ENCODE data around the gene CLCN2.
A peak's percentile ranks its signal among the peaks of the same experiment; 100 is the strongest.
"Not testable (repeated sequence)": the region's sequence is repeated elsewhere in the genome, so short reads cannot be mapped to it uniquely, and the experiment has no call there.

Gene CLCN2

GRCh38 chr3:184345317-184346144 lies 15.9 kb downstream of the CLCN2 start:
- peak; percentile 90 for DNase-seq (ENCODE audit: low read depth, low spot score)

- DNase-seq (ENCODE audit: low read depth, low spot score), result no peak
Measured at GRCh38 chr3:184344579-184345316, 16.7 kb downstream of the CLCN2 start.

DNA sequence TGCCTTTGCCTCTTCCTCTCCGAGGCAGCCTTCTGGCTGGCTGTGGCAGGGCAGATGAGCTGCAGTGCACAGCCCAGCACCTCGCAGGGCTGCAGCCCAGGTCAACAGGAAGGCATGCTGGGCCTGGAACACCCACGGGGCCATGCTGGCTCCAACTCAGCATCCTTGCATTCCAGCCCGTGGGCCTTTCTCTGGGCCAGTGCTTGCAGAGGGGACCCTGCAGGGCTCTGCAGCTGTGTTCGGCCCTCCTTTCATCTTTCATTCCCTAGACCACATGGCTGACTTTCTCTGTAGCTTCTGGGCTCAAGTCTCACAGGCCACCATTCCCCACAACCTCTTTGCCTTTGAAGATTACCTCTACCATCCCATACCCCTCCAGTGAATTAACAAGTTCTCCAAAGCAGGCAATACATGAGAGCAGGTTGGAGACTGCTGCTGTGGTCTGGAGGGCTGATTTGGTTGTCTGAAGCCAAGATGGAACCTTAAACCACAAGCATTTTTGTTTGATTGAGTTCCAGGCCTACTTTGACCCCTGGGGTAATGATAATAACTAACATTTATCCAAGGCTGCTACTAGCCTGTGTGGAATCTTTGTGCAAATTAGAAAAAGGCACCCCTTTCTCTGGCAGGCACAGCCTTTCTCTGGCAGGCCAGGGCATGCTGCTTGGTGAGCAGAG lies 18.1 kb downstream of the CLCN2 start:
- DNase-seq (ENCODE audit: low read depth, low spot score), result no peak

DNA sequence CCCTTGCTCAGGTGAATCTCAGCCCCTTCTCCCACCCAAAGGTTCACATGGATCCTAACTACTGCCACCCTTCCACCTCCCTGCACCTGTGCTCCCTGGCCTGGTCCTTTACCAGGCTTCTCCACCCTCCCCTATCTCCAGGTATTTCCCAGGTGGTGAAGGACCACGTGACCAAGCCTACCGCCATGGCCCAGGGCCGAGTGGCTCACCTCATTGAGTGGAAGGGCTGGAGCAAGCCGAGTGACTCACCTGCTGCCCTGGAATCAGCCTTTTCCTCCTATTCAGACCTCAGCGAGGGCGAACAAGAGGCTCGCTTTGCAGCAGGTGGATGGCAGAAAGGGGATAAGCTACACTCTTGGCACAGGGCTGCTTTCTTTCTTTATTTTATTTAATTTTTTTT lies 19.5 kb downstream of the CLCN2 start:
- no peak for DNase-seq (ENCODE audit: low read depth, low spot score)

DNA sequence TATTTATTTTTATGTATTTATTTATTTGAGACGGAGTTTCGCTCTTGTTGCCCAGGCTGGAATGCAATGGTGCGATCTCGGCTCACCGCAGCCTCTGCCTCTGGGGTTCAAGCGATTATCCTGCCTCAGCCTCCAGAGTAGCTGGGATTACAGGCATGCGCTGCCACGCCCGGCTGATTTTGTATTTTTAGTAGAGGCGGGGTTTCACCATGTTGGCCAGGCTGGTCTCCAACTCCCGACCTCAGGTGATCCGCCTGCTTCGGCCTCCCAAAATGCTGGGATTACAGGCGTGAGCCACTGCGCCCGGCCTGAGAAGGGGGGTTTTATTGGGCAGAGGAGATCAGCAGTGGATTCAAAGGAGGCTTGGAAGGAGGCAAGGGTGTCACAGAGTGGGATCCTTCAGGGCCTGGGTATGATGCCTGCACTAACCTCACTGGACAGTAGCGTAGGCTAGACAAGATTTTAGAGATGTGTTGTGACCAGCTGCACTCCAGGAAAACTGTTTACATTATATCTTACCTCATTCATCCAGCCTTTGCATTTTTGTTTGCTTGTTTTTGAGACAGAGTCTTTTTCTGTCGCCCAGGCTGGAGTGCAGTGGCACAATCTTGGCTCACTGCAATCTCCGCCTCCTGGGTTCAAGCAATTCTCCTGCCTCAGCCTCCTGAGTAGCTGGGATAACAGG lies 21.8 kb downstream of the CLCN2 start:
- DNase-seq (ENCODE audit: low read depth, low spot score), result not testable (repeated sequence)

DNA sequence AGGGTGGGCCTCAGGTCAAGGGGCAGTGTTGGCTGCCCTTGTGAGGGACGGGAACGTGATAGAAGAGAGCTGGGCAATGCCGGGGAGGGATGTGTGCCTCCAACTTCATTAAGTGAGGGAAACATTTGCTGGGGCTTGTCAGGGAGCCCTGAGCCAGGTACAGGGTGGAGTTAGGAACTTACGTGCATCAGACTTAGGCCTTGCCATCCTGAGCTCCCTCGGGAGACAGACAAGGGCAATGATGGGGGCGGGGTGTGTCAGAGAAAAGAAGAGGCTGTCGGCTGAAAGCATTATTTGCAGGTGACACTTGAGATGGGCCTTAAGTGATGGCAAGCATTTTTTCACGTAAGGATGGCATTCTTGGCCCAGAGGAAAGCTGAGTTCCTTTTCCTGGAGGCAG lies 22.4 kb downstream of the CLCN2 start:
- no peak for DNase-seq (ENCODE audit: low read depth, low spot score)

GRCh38 chr3:184338511-184338945 lies 22.9 kb downstream of the CLCN2 start:
- DNase-seq (ENCODE audit: low read depth, low spot score), result peak; percentile 94

DNA sequence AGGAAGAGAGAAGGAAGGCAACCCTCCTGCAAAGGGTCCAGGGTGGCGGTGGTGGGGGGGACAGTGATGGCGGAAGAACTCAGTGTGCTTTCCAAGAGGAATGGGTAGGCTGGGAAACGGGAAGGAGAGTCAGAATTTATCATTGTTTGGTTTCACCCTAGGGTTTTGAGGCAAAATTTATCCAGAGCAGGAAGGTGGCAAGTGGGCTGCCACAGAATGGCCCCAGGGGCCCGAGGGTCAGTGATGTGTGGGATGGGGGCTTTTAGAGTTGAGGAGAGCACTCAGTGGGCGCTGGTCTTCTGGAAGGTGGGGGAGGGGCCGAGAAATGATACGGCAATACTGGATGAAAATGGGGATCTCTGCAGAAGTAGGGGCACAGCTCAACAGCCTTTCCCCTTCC lies 23.4 kb downstream of the CLCN2 start:
- no peak for DNase-seq (ENCODE audit: low read depth, low spot score)

DNA sequence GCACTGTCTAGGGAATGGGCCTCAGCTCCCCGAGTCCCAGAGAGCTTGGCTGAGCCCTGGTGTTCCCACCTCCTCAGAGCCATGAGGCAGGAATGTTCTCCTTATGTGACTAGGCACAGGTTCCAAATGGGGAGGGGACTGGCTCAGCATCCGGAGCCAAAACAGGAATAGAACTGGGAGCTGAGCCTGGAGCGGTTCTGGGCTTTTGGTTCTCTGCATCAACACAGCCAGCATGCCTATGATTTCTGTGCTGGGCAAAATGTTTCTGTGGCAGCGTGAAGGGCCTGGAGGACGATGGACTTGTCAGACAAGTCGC lies 24.0 kb downstream of the CLCN2 start, which contains the start of gene FAM131A:
FAM131A (plus strand) TSS at position 202 of the 316 bp plus-strand sequence; CDS start at position 233, 31 bp downstream.
- DNase-seq (ENCODE audit: low read depth, low spot score), result no peak

- peak; percentile 60 for DNase-seq (ENCODE audit: low read depth, low spot score)
Measured at GRCh38 chr3:184336547-184337398, 24.6 kb downstream of the CLCN2 start.

DNA sequence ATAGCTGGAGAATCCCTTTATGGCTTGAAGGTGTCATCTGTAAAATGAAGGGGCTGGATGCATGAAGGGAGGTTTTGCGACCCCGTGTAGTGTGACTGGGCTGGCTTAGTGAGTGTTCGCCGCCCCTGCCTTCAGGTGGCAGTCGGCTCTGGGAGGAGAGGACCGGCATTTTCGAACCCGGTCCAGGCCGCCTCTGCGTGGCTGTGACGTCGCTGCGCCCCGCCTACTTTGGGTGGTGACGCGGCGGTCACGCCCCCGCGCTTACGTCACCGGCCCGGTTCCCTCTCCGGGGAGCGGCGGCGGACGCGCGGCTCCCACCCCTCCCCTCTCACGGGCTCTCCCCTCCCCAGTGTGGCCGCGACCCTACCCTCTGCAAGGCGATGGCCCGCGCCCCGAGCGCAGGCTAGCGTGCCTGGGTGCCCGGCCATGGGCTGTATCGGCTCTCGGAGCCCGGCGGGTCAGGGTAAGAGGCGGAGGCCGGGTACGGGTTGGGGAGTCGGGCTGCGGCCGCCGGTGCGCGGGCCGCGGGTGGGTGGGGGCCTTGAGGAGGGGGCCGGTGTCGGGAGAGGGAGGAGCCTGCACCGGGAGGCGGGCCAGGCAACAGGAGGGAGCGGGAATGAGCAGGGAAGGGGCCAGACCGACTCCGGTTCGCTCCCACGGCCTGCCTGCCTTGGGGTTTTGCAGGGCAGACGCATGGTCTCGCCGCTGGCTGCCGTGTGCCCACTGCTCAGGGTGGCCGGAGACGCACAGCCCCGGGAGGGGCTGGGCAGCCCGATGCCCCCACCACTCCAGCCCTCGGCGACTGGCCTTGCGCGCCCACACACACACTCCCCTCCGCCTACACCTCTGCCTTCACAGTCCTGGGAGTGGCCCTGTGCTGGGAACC lies 25.5 kb downstream of the CLCN2 start:
- DNase-seq (ENCODE audit: low read depth, low spot score), result peak; percentile 96

DNA sequence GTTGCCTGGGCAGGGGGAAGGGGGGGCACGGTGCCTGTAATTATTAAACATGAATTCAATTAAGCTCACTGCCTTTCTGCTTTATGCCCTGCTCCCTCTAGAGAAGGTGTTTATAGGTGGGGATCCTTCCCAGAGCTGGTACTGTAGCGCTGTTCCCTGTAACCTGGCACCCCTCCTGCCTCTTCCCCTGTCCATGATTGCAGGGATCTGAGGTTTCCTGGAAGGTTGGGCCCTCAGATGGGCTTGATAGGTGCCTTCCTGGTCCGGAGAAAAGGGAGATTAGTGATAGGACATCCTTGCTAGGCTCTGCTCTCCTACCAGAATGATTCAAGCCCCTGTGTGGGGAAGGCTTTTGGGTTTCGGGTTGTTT lies 26.1 kb downstream of the CLCN2 start:
- DNase-seq (ENCODE audit: low read depth, low spot score), result no peak

DNA sequence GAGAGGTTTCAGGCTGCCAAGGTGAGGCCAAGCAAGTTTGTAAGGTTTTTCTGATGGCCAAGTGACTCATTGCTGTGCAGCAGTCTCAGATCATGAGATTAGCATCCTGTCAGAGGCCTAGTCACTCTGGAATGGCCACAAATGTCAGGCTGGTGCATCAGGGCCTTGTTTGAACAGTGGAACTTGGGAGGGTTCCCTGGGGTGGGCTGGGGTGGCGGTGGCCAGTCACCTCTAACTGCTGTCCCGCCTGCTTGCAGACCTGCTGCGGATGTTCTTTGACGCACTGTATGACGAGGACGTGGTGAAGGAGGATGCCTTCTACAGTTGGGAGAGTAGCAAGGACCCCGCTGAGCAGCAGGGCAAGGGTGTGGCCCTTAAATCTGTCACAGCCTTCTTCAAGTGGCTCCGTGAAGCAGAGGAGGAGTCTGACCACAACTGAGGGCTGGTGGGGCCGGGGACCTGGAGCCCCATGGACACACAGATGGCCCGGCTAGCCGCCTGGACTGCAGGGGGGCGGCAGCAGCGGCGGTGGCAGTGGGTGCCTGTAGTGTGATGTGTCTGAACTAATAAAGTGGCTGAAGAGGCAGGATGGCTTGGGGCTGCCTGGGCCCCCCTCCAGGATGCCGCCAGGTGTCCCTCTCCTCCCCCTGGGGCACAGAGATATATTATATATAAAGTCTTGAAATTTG lies 26.8 kb downstream of the CLCN2 start:
- DNase-seq (ENCODE audit: low read depth, low spot score), result no peak

DNA sequence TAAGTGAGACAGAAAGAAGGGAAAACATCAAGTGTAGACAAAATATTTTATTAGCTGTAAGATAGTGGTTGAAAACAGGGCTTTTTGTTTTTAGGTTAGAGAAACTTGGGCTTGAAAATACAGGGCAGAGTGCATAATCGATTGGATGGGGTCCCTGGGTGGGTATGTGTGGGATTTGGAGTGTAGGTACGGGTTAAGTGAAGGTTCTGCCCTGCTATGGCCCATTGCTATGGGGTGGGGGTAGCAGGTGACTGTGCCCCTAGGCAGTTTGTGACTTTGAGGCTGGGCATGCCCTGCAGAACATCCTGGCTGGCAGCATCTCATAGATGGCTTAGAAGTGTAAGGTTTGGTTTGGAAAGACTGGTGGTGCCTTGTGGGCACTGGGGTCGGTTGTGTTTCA lies 27.7 kb downstream of the CLCN2 start:
- no peak for DNase-seq (ENCODE audit: low read depth, low spot score)

DNA sequence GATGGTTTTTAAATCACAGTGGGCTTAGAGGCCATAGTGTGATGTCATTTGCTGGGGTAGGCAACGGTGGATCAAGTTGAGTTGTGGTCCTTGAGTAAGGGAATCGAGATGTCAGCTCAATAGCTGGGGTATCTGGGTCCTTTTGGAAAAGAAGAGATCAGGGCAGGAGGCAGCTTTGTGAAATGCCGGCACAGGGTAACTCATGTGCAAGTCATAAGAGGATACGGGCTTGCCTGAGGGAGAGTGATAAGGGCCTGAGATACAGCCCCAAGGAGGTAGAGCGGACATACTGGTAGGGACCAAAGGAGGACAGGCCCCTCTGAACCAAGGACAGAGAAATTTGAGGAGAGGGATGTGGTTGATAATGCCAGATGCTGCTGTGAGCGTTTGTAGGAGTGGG lies 28.2 kb downstream of the CLCN2 start:
- no peak for DNase-seq (ENCODE audit: low read depth, low spot score)

- DNase-seq (ENCODE audit: low read depth, low spot score), result no peak
Measured at GRCh38 chr3:184332370-184333090, 28.9 kb downstream of the CLCN2 start.

GRCh38 chr3:184328516-184328915 lies 32.9 kb downstream of the CLCN2 start:
- no peak for DNase-seq (ENCODE audit: low read depth, low spot score)

DNA sequence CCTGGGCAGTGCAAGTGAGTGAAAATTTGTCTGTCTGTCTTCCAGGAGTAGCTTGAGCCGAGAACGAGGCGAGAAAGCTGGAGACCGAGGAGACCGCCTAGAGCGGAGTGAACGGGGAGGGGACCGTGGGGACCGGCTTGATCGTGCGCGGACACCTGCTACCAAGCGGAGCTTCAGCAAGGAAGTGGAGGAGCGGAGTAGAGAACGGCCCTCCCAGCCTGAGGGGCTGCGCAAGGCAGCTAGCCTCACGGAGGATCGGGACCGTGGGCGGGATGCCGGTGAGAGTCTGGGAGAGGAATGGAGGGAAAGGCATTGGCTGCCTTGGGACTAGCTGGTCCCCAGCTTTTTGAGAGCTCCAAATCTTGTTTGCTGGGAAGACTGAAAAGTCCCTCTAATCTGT lies 34.2 kb downstream of the CLCN2 start:
- DNase-seq (ENCODE audit: low read depth, low spot score), result no peak

Data from ELF-1 (cell line).